Endothelial cell of umbilical vein (primary cell): ENCODE data around the gene TXN2. TPM values are rescaled to one million over a fixed set of nuclear protein-coding genes. Genes with fewer than 3 reads are reported as not detected.
"Not testable (repeated sequence)": the region's sequence is repeated elsewhere in the genome, so short reads cannot be mapped to it uniquely, and the experiment has no call there.

Experiments
- BruUV-seq: library from RNA; stranded (reverse); fragments of 400-500 nt; replicated peaks from 2 replicates; lab custom pipeline; 2021; lab: Mats Ljungman, UMichigan
- CTCF ChIA-PET: fragments of 300-600, 350-600 bp; sonication (Branson Sonifier 250); formaldehyde crosslinking; loops from one replicate; lab custom pipeline; 2021; ENCODE audit warnings: antibody characterized with exemption, inconsistent platforms; lab: Charles Lee
- POLR2A ChIA-PET: fragments of 300-600, 350-600 bp; sonication (Branson Sonifier 250); formaldehyde crosslinking; loops from one replicate; lab custom pipeline; 2021; ENCODE audit warnings: antibody characterized with exemption, inconsistent platforms; lab: Charles Lee
- DNase-seq: peaks from one replicate; pipeline ENCODE4 v3.0.0-alpha.2; 2011; ENCODE audit warnings: low read depth, low spot score
- FAIRE-seq: peaks from 2 replicates; lab custom pipeline; 2011; peaks lifted over from hg19 to GRCh38; lab: Jason Lieb, UNC
- H2AFZ ChIP-seq: 2 replicates; pipeline ENCODE4 v1.6.0; 2012; ENCODE audit warnings: low read depth, low read length, control low read depth, inconsistent platforms
- H3K27ac ChIP-seq: 2 replicates; pipeline ENCODE4 v1.5.1; 2011; ENCODE audit warnings: low read depth, mild to moderate bottlenecking, control low read depth, low read length, moderate library complexity; ENCODE audit not compliant: insufficient read depth
- H3K27me3 ChIP-seq, 2 experiments: 2 replicates each; pipeline versions ENCODE4 v1.6.0 to v1.6.1; 2011; ENCODE audit warnings: low read length in 2 of 2, mixed read lengths in 1 of 2; ENCODE audit not compliant: control insufficient read depth in 2 of 2, insufficient read depth in 2 of 2
- H3K36me3 ChIP-seq, 2 experiments: 2 replicates in 1 of 2; 3 replicates in 1 of 2; pipeline ENCODE4 v1.5.1; 2011; ENCODE audit warnings: low read length in 2 of 2, mild to moderate bottlenecking in 1 of 2, moderate library complexity in 1 of 2; ENCODE audit not compliant: control insufficient read depth in 2 of 2, insufficient read depth in 2 of 2; ENCODE audit errors: extremely low read depth in 1 of 2
- H3K4me1 ChIP-seq: 3 replicates; pipeline ENCODE4 v1.5.1; 2011; ENCODE audit warnings: mild to moderate bottlenecking, low read length; ENCODE audit not compliant: control insufficient read depth, insufficient read depth; ENCODE audit errors: extremely low read depth
- H3K4me2 ChIP-seq: 2 replicates; pipeline ENCODE4 v1.6.1; 2011; ENCODE audit warnings: low read length, control low read depth, mixed read lengths; ENCODE audit not compliant: insufficient read depth
- H3K4me3 ChIP-seq, 3 experiments: fragments of 200-600 bp in 1 of 3; sonication (generic), shearing (Covaris generic) in 1 of 3; replicated peaks in 1 of 3; 2 replicates each; pipeline ENCODE4 v1.5.1; 2011 to 2016; ENCODE audit warnings: control low read depth in 3 of 3, low read length in 3 of 3, mild to moderate bottlenecking in 2 of 3, inconsistent platforms in 1 of 3, low read depth in 1 of 3, moderate library complexity in 1 of 3; ENCODE audit not compliant: insufficient read depth in 1 of 3
- H3K79me2 ChIP-seq: 2 replicates; pipeline ENCODE4 v1.6.0; 2012; ENCODE audit warnings: low read length, inconsistent platforms; ENCODE audit not compliant: control insufficient read depth, insufficient read depth
- H3K9ac ChIP-seq: replicated peaks from 2 replicates; pipeline ENCODE3; 2011; ENCODE audit warnings: low read length, control low read depth; ENCODE audit not compliant: insufficient read depth; ENCODE audit errors: extremely low read depth
- H3K9me1 ChIP-seq: replicated peaks from 3 replicates; pipeline ENCODE4 v1.6.0; 2011; ENCODE audit warnings: mild to moderate bottlenecking, low read length; ENCODE audit not compliant: control insufficient read depth, insufficient read depth; ENCODE audit errors: extremely low read depth
- H3K9me3 ChIP-seq: replicated peaks from 2 replicates; pipeline ENCODE4 v1.5.1; 2012; ENCODE audit warnings: low read length, inconsistent platforms; ENCODE audit not compliant: control insufficient read depth, insufficient read depth
- H4K20me1 ChIP-seq: replicated peaks from 2 replicates; pipeline ENCODE3; 2011; ENCODE audit warnings: mild to moderate bottlenecking, low read length; ENCODE audit not compliant: control insufficient read depth, insufficient read depth; ENCODE audit errors: extremely low read depth
- CTCF ChIP-seq, 2 donors: IDR thresholded peaks; 1 replicate in 1 of 2; 2 replicates in 1 of 2; pipeline ENCODE4 v1.5.1; 2011; ENCODE audit warnings: low read length in 2 of 2, mild to moderate bottlenecking in 2 of 2, moderate library complexity in 2 of 2, control low read depth in 1 of 2, inconsistent platforms in 1 of 2, low read depth in 1 of 2; ENCODE audit not compliant: insufficient read depth in 1 of 2; ENCODE audit errors: extremely low read depth in 1 of 2
- EZH2 ChIP-seq: IDR thresholded peaks from 2 replicates; pipeline ENCODE4 v1.6.1; 2012; ENCODE audit warnings: borderline replicate concordance, low read depth, mild to moderate bottlenecking, moderate library complexity, low read length, inconsistent platforms; ENCODE audit not compliant: severe bottlenecking
- FOS ChIP-seq: IDR thresholded peaks from 2 replicates; pipeline ENCODE4 v1.6.1; 2011; ENCODE audit warnings: mild to moderate bottlenecking, low read length, moderate library complexity, borderline replicate concordance; ENCODE audit not compliant: insufficient read depth
- GATA2 ChIP-seq: IDR thresholded peaks from 2 replicates; pipeline ENCODE4 v1.7.0; 2011; ENCODE audit warnings: low read depth, mild to moderate bottlenecking, moderate library complexity, mixed read lengths, low read length; ENCODE audit not compliant: insufficient read length, insufficient read depth
- JUN ChIP-seq: IDR thresholded peaks from 2 replicates; pipeline ENCODE4 v1.6.1; 2011; ENCODE audit warnings: borderline replicate concordance, low read depth; ENCODE audit not compliant: insufficient read length, insufficient read depth
- MYC ChIP-seq: IDR thresholded peaks from one replicate; pipeline ENCODE4 v1.6.1; 2011; ENCODE audit warnings: mild to moderate bottlenecking, low read depth, low read length
- POLR2A ChIP-seq: IDR thresholded peaks from 2 replicates; pipeline ENCODE4 v1.6.1; 2012; ENCODE audit warnings: low read depth, mild to moderate bottlenecking, control low read depth, low read length
- POLR2AphosphoS5 ChIP-seq: IDR thresholded peaks from 2 replicates; pipeline ENCODE4 v1.6.1; 2012; ENCODE audit warnings: low read depth, mild to moderate bottlenecking, control low read depth, low read length, moderate library complexity; ENCODE audit not compliant: insufficient read depth
- dilution Hi-C: fragments of 300-500 bp; cut with MboI; formaldehyde crosslinking; loops from one replicate; pipeline ENCODE4 v1.15.0; 2019; ENCODE audit warnings: low sequenced_read_pairs; ENCODE audit not compliant: extremely low pct_ligation_motif_present
- intact Hi-C: fragments of 100-400 bp; cut with micrococcal nuclease; formaldehyde crosslinking; loops from one replicate; pipeline ENCODE4 v1.10.0; 2022
- polyA plus RNA-seq, 4 experiments: library from polyadenylated mRNA; depleted of rRNA in 3 of 4; stranded (reverse) in 3 of 4; unstranded in 1 of 4; fragments of >200 nt; gene quantifications; 2 replicates each; pipeline versions ENCODE4 v1.2.1 to v1.2.3, GENCODE V29; 2011 to 2012; ENCODE audit warnings: missing spikeins in 1 of 4
- total RNA-seq: library from RNA; stranded (reverse); gene quantifications from 2 replicates; pipeline ENCODE4 v1.2.3, GENCODE V29; 2021
- TF ChIP-seq, protein P1 (sequence below): IDR thresholded peaks from 2 replicates; pipeline ENCODE4 v1.6.1; 2011; ENCODE audit not compliant: insufficient read depth, insufficient read length

Gene TXN2
- total and polyA plus RNA-seq, 2 donors (not counting 3 experiments of a cell fraction or from before 2014, with no cell fraction given) = 75.9 to 183 TPM

- BruUV-seq = TSS peak; percentile 6
- Histone ChIP-seq H3K36me3 (no peaks in the 10 kb centered on the region), H3K9ac (no peak overlapping the region), H3K9me3 (no peaks in the 10 kb centered on the region), H2AFZ (no peak overlapping the region), H3K4me1 (peaks cover 24% of the 10 kb centered on the region), H4K20me1 (no peaks in the 10 kb centered on the region), H3K4me3 (no peak overlapping the region), H3K9me1 (no peaks in the 10 kb centered on the region), H3K27me3 (no peaks in the 10 kb centered on the region), H3K4me2 (no peak overlapping the region), H3K27ac (peak overlapping the region; percentile 54), H3K79me2 (no peaks in the 10 kb centered on the region)
- FAIRE-seq (no peak), DNase-seq (no peak)
- no peak for TF ChIP-seq FOS
- TF ChIP-seq, protein P1, sequence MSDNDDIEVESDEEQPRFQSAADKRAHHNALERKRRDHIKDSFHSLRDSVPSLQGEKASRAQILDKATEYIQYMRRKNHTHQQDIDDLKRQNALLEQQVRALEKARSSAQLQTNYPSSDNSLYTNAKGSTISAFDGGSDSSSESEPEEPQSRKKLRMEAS = no peak
- no peak for TF ChIP-seq CTCF (IDR thresholded peaks at IDR 0.05; ENCODE audit: extremely low read depth in 1 of 2, insufficient read depth in 1 of 2, low read depth in 1 of 2, low read length in 2 of 2)
- no peak for TF ChIP-seq MYC
- no peak for TF ChIP-seq POLR2A
- TF ChIP-seq GATA2 = no peak
- no peak for TF ChIP-seq EZH2
- TF ChIP-seq JUN = no peak
- TF ChIP-seq POLR2AphosphoS5 = no peak
- ChIA-PET CTCF (interaction anchor here (0.7 to 2.2 kb wide), 5 partner anchors 18 to 118 kb away, joined by 3 to 6 read pairs (median 3); partner anchors contain the start of gene MYH9), POLR2A (interaction anchor here (0.6 to 1.1 kb wide), 4 partner anchors 13 to 93 kb away, joined by 3 to 6 read pairs (median 6); no protein-coding TSS in a partner anchor)
- dilution Hi-C loops = no loop called here
- intact Hi-C loops = no loop called here
Measured at GRCh38 chr22:36452250-36452977, 29.0 kb downstream of the TXN2 start.

DNA sequence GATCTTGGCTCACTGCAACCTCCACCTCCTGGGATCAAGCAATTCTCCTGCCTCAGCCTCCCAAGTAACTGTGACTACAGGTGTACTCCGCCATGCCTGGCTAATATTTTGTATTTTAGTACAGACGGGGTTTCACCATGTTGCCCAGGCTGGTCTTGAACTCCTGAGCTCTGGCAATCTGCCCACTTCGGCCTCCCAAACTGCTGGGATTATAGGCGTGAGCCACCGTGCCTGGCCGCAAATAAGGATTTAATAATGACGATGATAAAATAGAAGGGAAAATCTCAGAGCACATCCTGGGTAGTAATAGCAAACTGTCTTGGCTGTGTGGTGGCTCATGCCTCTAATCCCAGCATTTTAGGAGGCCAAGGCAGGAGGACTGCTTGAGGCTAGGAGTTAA is 30.5 kb downstream of the TXN2 start:
- H4K20me1 ChIP-seq, H3K9me1 ChIP-seq, H3K27me3 ChIP-seq, H3K27ac ChIP-seq, FAIRE-seq, H3K9me3 ChIP-seq, H2AFZ ChIP-seq, POLR2A ChIA-PET, H3K36me3 ChIP-seq, H3K79me2 ChIP-seq, dilution Hi-C loops, BruUV-seq, H3K4me3 ChIP-seq, H3K4me2 ChIP-seq, DNase-seq: not testable (repeated sequence)
- intact Hi-C loops = loop anchor here (1.0 to 2.0 kb wide), 4 partner anchors 14 to 122 kb away; no protein-coding TSS in a partner anchor
- CTCF ChIA-PET = interaction anchor here (1.2 to 2.2 kb wide), 2 partner anchors 19 to 20 kb away, joined by 3 to 6 read pairs; no protein-coding TSS in a partner anchor
- Histone ChIP-seq H3K9ac (peak overlapping the region; percentile 1), H3K4me1 (peaks cover 24% of the 10 kb centered on the region)
